Measurements from ENCODE around the gene PTGER1. TPM values are rescaled to one million over a fixed set of nuclear protein-coding genes. Genes with fewer than 3 reads are reported as not detected.

Gene PTGER1
- total and polyA plus RNA-seq, 10 of the 15 experiments (the other 5 are each of a cell fraction or from before 2014, with no cell fraction given) = not detected

- H4K20me1 ChIP-seq (ENCODE audit: control insufficient read depth, insufficient read depth) = no peaks in the 10 kb centered on the region; the same call in 1 of the 2 replicates
- ChIA-PET RAD21 (ENCODE audit: unreplicated experiment) (no interaction called here), POLR2A (no interaction called here), CTCF (no interaction called here), SMC1A (ENCODE audit: uncharacterized antibody, unreplicated experiment) (no interaction called here)
- DNase-seq (ENCODE audit: low read depth, low spot score) (no peak), FAIRE-seq (no peak), ATAC-seq (no peak)
- H3K9ac ChIP-seq (ENCODE audit: control insufficient read depth, insufficient read depth, low read length) = no peak overlapping the region
- 36% methylated on average over 12 of the region's 12 CpGs for WGBS (ENCODE audit: insufficient coverage, insufficient replicate concordance, low lambda C conversion rate, missing lambda C conversion rate)
- H3K9me3 ChIP-seq (replicated peaks; ENCODE audit: control insufficient read depth, insufficient read depth, low read length) = no peaks in the 10 kb centered on the region
- BruUV-seq (replicated peaks) = no TSS peak
- intact Hi-C loops (cut with micrococcal nuclease; ENCODE audit: unreplicated experiment) (loop anchor here (5.0 to 10.0 kb wide), 3 partner anchors 43 to 120 kb away; partner anchors contain the start of genes DDX39A and PKN1), in situ Hi-C loops (cut with MboI) (no loop called here)
- H3K4me3 ChIP-seq = no peak overlapping the region
- peaks cover 0 to 3% of the 10 kb centered on the region in 2 experiments; a peak in 3 of 4 replicates for H3K36me3 ChIP-seq (ENCODE audit: control insufficient read depth in 2 of 2, insufficient read depth in 2 of 2, low read length in 1 of 2)
- H3K4me1 ChIP-seq (ENCODE audit: control insufficient read depth, insufficient read depth, low read length) = no peaks in the 10 kb centered on the region
- H2AFZ ChIP-seq (ENCODE audit: control insufficient read depth, low read depth, low read length) = no peak overlapping the region
- H3K4me2 ChIP-seq (ENCODE audit: control insufficient read depth, insufficient read depth) = no peak overlapping the region
- H3K27ac ChIP-seq (ENCODE audit: control insufficient read depth, insufficient read depth) = no peak overlapping the region
- no peaks in the 10 kb centered on the region for H3K79me2 ChIP-seq (ENCODE audit: control insufficient read depth, insufficient read depth, low read length)
- H3K27me3 ChIP-seq (replicated peaks in 1 of 2; ENCODE audit: control insufficient read depth in 2 of 2, insufficient read depth in 2 of 2, low read length in 1 of 2) = peaks cover 5 to 6% of the 10 kb centered on the region in 2 experiments; a peak in 3 of 4 replicates
- TF ChIP-seq ESRRA (IDR thresholded peaks at IDR 0.05; ENCODE audit: low read length) (no peak), HDGF (IDR thresholded peaks at IDR 0.05) (no peak), PRDM15 (CRISPR knock-in tag; IDR thresholded peaks at IDR 0.05) (no peak), ATF2 (IDR thresholded peaks at IDR 0.05; ENCODE audit: low read length) (no peak), SIX5 (IDR thresholded peaks at IDR 0.05; ENCODE audit: low read depth, low read length, severe bottlenecking) (no peak), ATF3 (IDR thresholded peaks at IDR 0.05; ENCODE audit: borderline replicate concordance, extremely low read depth, low read depth, low read length) (no peak), SRF (IDR thresholded peaks at IDR 0.05; ENCODE audit: low read depth in 2 of 2, low read length in 2 of 2) (no peak)
- TF ChIP-seq, protein P1, sequence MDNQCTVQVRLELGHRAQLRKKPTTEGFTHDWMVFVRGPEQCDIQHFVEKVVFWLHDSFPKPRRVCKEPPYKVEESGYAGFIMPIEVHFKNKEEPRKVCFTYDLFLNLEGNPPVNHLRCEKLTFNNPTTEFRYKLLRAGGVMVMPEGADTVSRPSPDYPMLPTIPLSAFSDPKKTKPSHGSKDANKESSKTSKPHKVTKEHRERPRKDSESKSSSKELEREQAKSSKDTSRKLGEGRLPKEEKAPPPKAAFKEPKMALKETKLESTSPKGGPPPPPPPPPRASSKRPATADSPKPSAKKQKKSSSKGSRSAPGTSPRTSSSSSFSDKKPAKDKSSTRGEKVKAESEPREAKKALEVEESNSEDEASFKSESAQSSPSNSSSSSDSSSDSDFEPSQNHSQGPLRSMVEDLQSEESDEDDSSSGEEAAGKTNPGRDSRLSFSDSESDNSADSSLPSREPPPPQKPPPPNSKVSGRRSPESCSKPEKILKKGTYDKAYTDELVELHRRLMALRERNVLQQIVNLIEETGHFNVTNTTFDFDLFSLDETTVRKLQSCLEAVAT (IDR thresholded peaks at IDR 0.05) = no peak
These were observed 327 bp downstream of the PTGER1 start for GRCh38 chr19:14474827-14475226.

Data from GM12878 (cell line).